GM23338 (cell line): ENCODE results near the gene AKAP13. TPM values are rescaled to one million over a fixed set of nuclear protein-coding genes. Genes with fewer than 3 reads are reported as not detected.
A peak's percentile ranks its signal among the peaks of the same experiment; 100 is the strongest.

Source experiments
- ATAC-seq: fragments of 200-7000 bp; cut with Tn5 transposase; 3 replicates; pipeline ENCODE4 v1.9.1; 2020
- DNase-seq: peaks from one replicate; pipeline ENCODE4 v3.0.0-alpha.2; 2015; ENCODE audit warnings: low spot score
- H2AFZ ChIP-seq: fragments of 200-600 bp; sonication (generic); 2 replicates; pipeline ENCODE4 v1.8.0; 2016; ENCODE audit warnings: antibody characterized with exemption, mild to moderate bottlenecking, moderate library complexity
- H3F3A ChIP-seq: fragments of 200-600 bp; sonication (generic); replicated peaks from 2 replicates; pipeline ENCODE4 v1.8.0; 2017; ENCODE audit warnings: antibody characterized with exemption, mixed run types, low read depth
- H3K27ac ChIP-seq: fragments of 200-600 bp; sonication (generic); 2 replicates; pipeline ENCODE4 v1.6.1; 2016; ENCODE audit warnings: low read depth
- H3K27me3 ChIP-seq: fragments of 200-600 bp; sonication (generic); 2 replicates; pipeline ENCODE4 v1.8.0; 2016; ENCODE audit warnings: mild to moderate bottlenecking, mixed run types, moderate library complexity; ENCODE audit not compliant: insufficient read depth
- H3K36me3 ChIP-seq: fragments of 200-600 bp; sonication (generic); 2 replicates; pipeline ENCODE4 v1.8.0; 2016; ENCODE audit warnings: mild to moderate bottlenecking; ENCODE audit not compliant: insufficient read depth
- H3K4me1 ChIP-seq: fragments of 200-600 bp; sonication (generic); 2 replicates; pipeline ENCODE4 v1.8.0; 2016; ENCODE audit warnings: mild to moderate bottlenecking, moderate library complexity; ENCODE audit not compliant: insufficient read depth
- H3K4me2 ChIP-seq: fragments of 200-600 bp; sonication (generic); 2 replicates; pipeline ENCODE4 v1.7.1; 2017; ENCODE audit warnings: mixed run types
- H3K4me3 ChIP-seq: fragments of 200-600 bp; sonication (generic); 2 replicates; pipeline ENCODE4 v1.6.1; 2016; ENCODE audit warnings: mixed run types
- H3K79me2 ChIP-seq: fragments of 200-600 bp; sonication (generic); replicated peaks from 2 replicates; pipeline ENCODE4 v1.8.0; 2017; ENCODE audit warnings: mild to moderate bottlenecking; ENCODE audit not compliant: insufficient read depth
- H3K9me2 ChIP-seq: fragments of 200-600 bp; sonication (generic); 2 replicates; pipeline ENCODE4 v1.8.0; 2017; ENCODE audit not compliant: insufficient read depth
- H4K20me1 ChIP-seq: fragments of 200-600 bp; sonication (generic); replicated peaks from 2 replicates; pipeline ENCODE4 v1.8.0; 2017; ENCODE audit warnings: mild to moderate bottlenecking; ENCODE audit not compliant: insufficient read depth
- H3K27ac Mint-ChIP-seq: 2 replicates; pipeline ENCODE4 v1.8.0; 2020; ENCODE audit warnings: inconsistent platforms, mild to moderate bottlenecking, moderate library complexity, mixed read lengths
- H3K27me3 Mint-ChIP-seq: 3 replicates; pipeline ENCODE4 v1.8.0; 2022; ENCODE audit warnings: low read depth, mild to moderate bottlenecking, moderate library complexity, mixed read lengths, inconsistent platforms; ENCODE audit not compliant: insufficient read depth, poor library complexity
- H3K36me3 Mint-ChIP-seq: 3 replicates; pipeline ENCODE4 v1.8.0; 2021; ENCODE audit warnings: low read depth, mild to moderate bottlenecking, inconsistent platforms, moderate library complexity, mixed read lengths
- H3K4me1 Mint-ChIP-seq: 3 replicates; pipeline ENCODE4 v1.8.0; 2020; ENCODE audit warnings: mild to moderate bottlenecking, inconsistent platforms, mixed read lengths
- H3K4me3 Mint-ChIP-seq: 3 replicates; pipeline ENCODE4 v1.8.0; 2021; ENCODE audit warnings: moderate library complexity, mild to moderate bottlenecking, inconsistent platforms, mixed read lengths
- H3K9me3 Mint-ChIP-seq: 3 replicates; pipeline ENCODE4 v1.8.0; 2020; ENCODE audit warnings: moderate library complexity, mild to moderate bottlenecking, inconsistent platforms, mixed read lengths
- CREB1 ChIP-seq: fragments of 250-450 bp; sonication (Bioruptor Pico); IDR thresholded peaks from 2 replicates; pipeline ENCODE4 v1.5.0; 2020; ENCODE audit warnings: low read depth, mild to moderate bottlenecking, moderate library complexity
- EZH2 ChIP-seq: fragments of 200-600 bp; sonication (generic); IDR thresholded peaks from one replicate; pipeline ENCODE4 v1.8.0; 2017; ENCODE audit warnings: antibody characterized with exemption, mild to moderate bottlenecking, low read depth; ENCODE audit not compliant: unreplicated experiment
- JUNB ChIP-seq: IDR thresholded peaks from one replicate; pipeline ENCODE4 v1.6.1; 2016; ENCODE audit warnings: antibody characterized with exemption; ENCODE audit not compliant: unreplicated experiment
- NANOG ChIP-seq: IDR thresholded peaks from 2 replicates; pipeline ENCODE4 v1.6.1; 2016; ENCODE audit warnings: antibody characterized with exemption, borderline replicate concordance
- POLR2AphosphoS5 ChIP-seq: IDR thresholded peaks from 2 replicates; pipeline ENCODE4 v1.6.1; 2016; ENCODE audit warnings: antibody characterized with exemption, low read depth
- STAT1 ChIP-seq: IDR thresholded peaks from one replicate; pipeline ENCODE4 v1.6.1; 2016; ENCODE audit warnings: antibody characterized with exemption; ENCODE audit not compliant: unreplicated experiment
- ZNF114 ChIP-seq: fragments of 250-450 bp; sonication (Bioruptor Pico); IDR thresholded peaks from 2 replicates; pipeline ENCODE4 v1.5.0; 2020; ENCODE audit warnings: mild to moderate bottlenecking, moderate library complexity
- ZNF331 ChIP-seq: fragments of 250-450 bp; sonication (Bioruptor Pico); IDR thresholded peaks from 2 replicates; pipeline ENCODE4 v1.5.0; 2020; ENCODE audit warnings: low read depth, mild to moderate bottlenecking, moderate library complexity
- polyA plus RNA-seq: library from polyadenylated mRNA; unstranded; fragments of >200 nt; fragmentation: Nextera tagmentation; extraction: Ambion mirVana; gene quantifications from 2 replicates; pipeline ENCODE4 v1.2.1, GENCODE V29; 2016
- total RNA-seq: library from RNA; depleted of rRNA; stranded (reverse); fragments of >200 nt; shearing (Covaris generic); gene quantifications from 2 replicates; pipeline ENCODE4 v1.2.3, GENCODE V29; 2014
- TF ChIP-seq, protein P1 (sequence below), 2 experiments: fragments of 200-600 bp in 1 of 2; sonication (generic) in 1 of 2; conservative IDR thresholded peaks; 2 replicates each; pipeline versions ENCODE4 v1.5.1 to v1.6.1; 2016 to 2017; ENCODE audit warnings: antibody characterized with exemption in 2 of 2, low read depth in 2 of 2, mild to moderate bottlenecking in 2 of 2, moderate library complexity in 1 of 2
- TF ChIP-seq, protein P2 (sequence below): IDR thresholded peaks from one replicate; pipeline ENCODE4 v1.6.1; 2018; ENCODE audit warnings: antibody characterized with exemption; ENCODE audit not compliant: unreplicated experiment

AKAP13 gene
- total and polyA plus RNA-seq, 2 experiments from 2014 or later: 46.2 to 60.7 TPM

DNA sequence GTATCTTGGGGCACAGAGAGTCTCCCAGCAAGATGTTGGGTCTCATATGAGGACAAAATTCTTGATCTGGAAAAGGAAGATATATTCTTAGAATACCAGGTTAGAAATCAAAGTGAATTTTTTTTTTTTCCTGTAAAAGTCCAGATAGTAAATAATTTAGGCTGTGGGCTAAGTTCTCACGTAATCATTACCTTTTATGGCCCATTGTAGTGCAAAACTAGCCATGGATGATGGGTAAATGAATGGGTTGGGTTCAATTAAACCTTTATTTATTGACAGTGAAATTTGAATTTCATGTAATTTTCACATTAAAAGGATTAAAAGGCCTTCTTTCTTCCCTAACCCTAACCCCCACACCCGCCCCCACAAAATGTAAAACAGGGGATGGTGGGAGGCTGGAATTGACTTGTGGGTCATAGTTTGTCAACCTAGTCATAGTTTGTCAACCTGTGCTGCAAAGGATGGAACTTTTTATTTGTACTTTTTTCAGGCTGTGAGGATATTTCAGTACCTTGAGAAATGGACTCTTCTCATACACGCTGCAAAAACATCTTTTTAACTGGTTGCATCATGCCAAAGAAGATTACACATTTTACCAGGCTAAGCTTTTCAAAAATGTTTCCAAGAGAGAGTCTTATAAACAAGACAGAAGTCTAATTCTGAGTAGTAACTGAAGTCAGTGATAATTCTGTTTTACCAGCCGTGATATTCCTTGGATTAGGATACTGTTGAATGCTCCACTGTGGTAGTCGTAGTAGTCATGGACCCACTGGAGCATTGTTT, 138.8 kb downstream of the AKAP13 start:
- Histone ChIP-seq H3K27ac (no peak overlapping the region), H3K9me2 (no peaks in the 10 kb centered on the region), H3K36me3 (no peaks in the 10 kb centered on the region; the same call in 1 of the 2 replicates), H3F3A (no peaks in the 10 kb centered on the region), H3K27me3 (no peaks in the 10 kb centered on the region), H3K4me2 (peak overlapping the region; percentile 7; the same call in 1 of the 2 replicates), H3K79me2 (peaks cover 63% of the 10 kb centered on the region), H2AFZ (no peak overlapping the region), H3K4me3 (no peak overlapping the region), H3K4me1 (peaks cover 36% of the 10 kb centered on the region), H4K20me1 (no peaks in the 10 kb centered on the region; the same call in 1 of the 2 replicates)
- Mint-ChIP-seq H3K36me3 (no peaks in the 10 kb centered on the region), H3K27me3 (peaks cover 2% of the 10 kb centered on the region), H3K4me3 (no peak overlapping the region), H3K4me1 (peaks cover 38% of the 10 kb centered on the region), H3K27ac (no peak overlapping the region), H3K9me3 (no peaks in the 10 kb centered on the region)
- DNase-seq (no peak), ATAC-seq (no peak)
- TF ChIP-seq, protein P1, sequence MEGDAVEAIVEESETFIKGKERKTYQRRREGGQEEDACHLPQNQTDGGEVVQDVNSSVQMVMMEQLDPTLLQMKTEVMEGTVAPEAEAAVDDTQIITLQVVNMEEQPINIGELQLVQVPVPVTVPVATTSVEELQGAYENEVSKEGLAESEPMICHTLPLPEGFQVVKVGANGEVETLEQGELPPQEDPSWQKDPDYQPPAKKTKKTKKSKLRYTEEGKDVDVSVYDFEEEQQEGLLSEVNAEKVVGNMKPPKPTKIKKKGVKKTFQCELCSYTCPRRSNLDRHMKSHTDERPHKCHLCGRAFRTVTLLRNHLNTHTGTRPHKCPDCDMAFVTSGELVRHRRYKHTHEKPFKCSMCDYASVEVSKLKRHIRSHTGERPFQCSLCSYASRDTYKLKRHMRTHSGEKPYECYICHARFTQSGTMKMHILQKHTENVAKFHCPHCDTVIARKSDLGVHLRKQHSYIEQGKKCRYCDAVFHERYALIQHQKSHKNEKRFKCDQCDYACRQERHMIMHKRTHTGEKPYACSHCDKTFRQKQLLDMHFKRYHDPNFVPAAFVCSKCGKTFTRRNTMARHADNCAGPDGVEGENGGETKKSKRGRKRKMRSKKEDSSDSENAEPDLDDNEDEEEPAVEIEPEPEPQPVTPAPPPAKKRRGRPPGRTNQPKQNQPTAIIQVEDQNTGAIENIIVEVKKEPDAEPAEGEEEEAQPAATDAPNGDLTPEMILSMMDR (conservative IDR thresholded peaks at IDR 0.05; ENCODE audit: low read depth in 2 of 2): no peak
- no peak for TF ChIP-seq CREB1 (CRISPR knock-in tag)

DNA sequence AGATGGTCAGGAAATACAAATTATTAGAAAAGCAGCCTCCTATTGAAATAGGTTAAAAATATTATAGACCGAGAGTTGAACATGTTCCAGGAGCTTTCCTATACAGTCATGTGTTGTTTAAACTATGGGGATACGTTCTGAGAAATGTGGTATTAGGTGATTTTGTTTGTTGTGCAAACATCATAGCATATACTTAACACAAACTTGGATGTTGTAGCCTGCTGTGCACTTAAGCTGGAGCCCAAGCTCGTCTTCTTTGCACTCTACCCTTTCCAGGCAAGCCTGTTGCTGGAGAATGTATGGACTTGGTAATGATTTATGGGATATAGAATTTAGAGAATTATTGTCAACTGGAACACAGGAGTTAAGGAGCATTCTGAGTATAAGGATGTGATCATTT, 140.2 kb downstream of the AKAP13 start:
- peaks cover 30% of the 10 kb centered on the region for H3K4me1 Mint-ChIP-seq
- no peak overlapping the region; the same call in 1 of the 2 replicates for H3K27ac Mint-ChIP-seq
- H3K27me3 ChIP-seq: no peaks in the 10 kb centered on the region
- H3K27ac ChIP-seq: no peak overlapping the region
- no peaks in the 10 kb centered on the region for H4K20me1 ChIP-seq
- H3K36me3 Mint-ChIP-seq: no peaks in the 10 kb centered on the region
- H2AFZ ChIP-seq: no peak overlapping the region
- H3K4me2 ChIP-seq: no peak overlapping the region
- H3K4me3 ChIP-seq: no peak overlapping the region
- H3K9me2 ChIP-seq: no peaks in the 10 kb centered on the region
- peaks cover 27% of the 10 kb centered on the region for H3K4me1 ChIP-seq
- no peaks in the 10 kb centered on the region; the same call in 1 of the 2 replicates for H3K36me3 ChIP-seq
- no peak for DNase-seq
- peaks cover 2% of the 10 kb centered on the region for H3K27me3 Mint-ChIP-seq
- no peak overlapping the region for H3K4me3 Mint-ChIP-seq
- no peaks in the 10 kb centered on the region for H3F3A ChIP-seq
- H3K79me2 ChIP-seq: peaks cover 48% of the 10 kb centered on the region
- ATAC-seq: no peak
- H3K9me3 Mint-ChIP-seq: no peaks in the 10 kb centered on the region
- no peak for TF ChIP-seq JUNB
- TF ChIP-seq, protein P2, sequence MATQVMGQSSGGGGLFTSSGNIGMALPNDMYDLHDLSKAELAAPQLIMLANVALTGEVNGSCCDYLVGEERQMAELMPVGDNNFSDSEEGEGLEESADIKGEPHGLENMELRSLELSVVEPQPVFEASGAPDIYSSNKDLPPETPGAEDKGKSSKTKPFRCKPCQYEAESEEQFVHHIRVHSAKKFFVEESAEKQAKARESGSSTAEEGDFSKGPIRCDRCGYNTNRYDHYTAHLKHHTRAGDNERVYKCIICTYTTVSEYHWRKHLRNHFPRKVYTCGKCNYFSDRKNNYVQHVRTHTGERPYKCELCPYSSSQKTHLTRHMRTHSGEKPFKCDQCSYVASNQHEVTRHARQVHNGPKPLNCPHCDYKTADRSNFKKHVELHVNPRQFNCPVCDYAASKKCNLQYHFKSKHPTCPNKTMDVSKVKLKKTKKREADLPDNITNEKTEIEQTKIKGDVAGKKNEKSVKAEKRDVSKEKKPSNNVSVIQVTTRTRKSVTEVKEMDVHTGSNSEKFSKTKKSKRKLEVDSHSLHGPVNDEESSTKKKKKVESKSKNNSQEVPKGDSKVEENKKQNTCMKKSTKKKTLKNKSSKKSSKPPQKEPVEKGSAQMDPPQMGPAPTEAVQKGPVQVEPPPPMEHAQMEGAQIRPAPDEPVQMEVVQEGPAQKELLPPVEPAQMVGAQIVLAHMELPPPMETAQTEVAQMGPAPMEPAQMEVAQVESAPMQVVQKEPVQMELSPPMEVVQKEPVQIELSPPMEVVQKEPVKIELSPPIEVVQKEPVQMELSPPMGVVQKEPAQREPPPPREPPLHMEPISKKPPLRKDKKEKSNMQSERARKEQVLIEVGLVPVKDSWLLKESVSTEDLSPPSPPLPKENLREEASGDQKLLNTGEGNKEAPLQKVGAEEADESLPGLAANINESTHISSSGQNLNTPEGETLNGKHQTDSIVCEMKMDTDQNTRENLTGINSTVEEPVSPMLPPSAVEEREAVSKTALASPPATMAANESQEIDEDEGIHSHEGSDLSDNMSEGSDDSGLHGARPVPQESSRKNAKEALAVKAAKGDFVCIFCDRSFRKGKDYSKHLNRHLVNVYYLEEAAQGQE: no peak
- TF ChIP-seq CREB1 (CRISPR knock-in tag): no peak
- no peak for TF ChIP-seq ZNF331 (CRISPR knock-in tag)
- no peak for TF ChIP-seq POLR2AphosphoS5
- no peak for TF ChIP-seq NANOG
- no peak for TF ChIP-seq ZNF114 (CRISPR knock-in tag)
- TF ChIP-seq, protein P1 (conservative IDR thresholded peaks at IDR 0.05; ENCODE audit: low read depth in 2 of 2): no peak
- TF ChIP-seq EZH2: no peak
- TF ChIP-seq STAT1: no peak
